Natural killer cell treated with Interleukin-12 subunit alpha and Interleukin-12 subunit beta and Interleukin-15 and Interleukin-18, amount 100 ng/mL, for 72 hours (primary cell): ENCODE measurements around the gene MAPK8IP1. TPM values are rescaled to one million over a fixed set of nuclear protein-coding genes. Genes with fewer than 3 reads are reported as not detected.

Experiments
- ATAC-seq, 2 donors: fragments of 150-1000 bp; cut with Tn5 transposase in 1 of 2; sonication (Bioruptor Pico), chemical (Tn5 transposase) in 1 of 2; 2 replicates each; pipeline ENCODE4 v1.10.0; 2021
- DNase-seq: peaks from one replicate; pipeline ENCODE4 v3.0.0; 2022; ENCODE audit warnings: low spot score
- H3K27ac Mint-ChIP-seq, 2 donors: 1 replicate in 1 of 2; 2 replicates in 1 of 2; pipeline ENCODE4 v1.8.0; 2022; ENCODE audit warnings: mixed read lengths in 2 of 2, mild to moderate bottlenecking in 1 of 2, moderate library complexity in 1 of 2
- H3K27me3 Mint-ChIP-seq, 2 donors: 1 replicate in 1 of 2; 2 replicates in 1 of 2; pipeline ENCODE4 v1.8.0; 2022; ENCODE audit warnings: mixed read lengths in 2 of 2
- H3K36me3 Mint-ChIP-seq: one replicate; pipeline ENCODE4 v1.8.0; 2022; ENCODE audit warnings: mixed read lengths
- H3K4me1 Mint-ChIP-seq, 2 donors: 1 replicate in 1 of 2; 2 replicates in 1 of 2; pipeline ENCODE4 v1.8.0; 2022; ENCODE audit warnings: low read depth in 2 of 2, mixed read lengths in 2 of 2, mild to moderate bottlenecking in 1 of 2
- H3K4me3 Mint-ChIP-seq: one replicate; pipeline ENCODE4 v1.8.0; 2022; ENCODE audit warnings: mixed read lengths
- H3K9me3 Mint-ChIP-seq: 2 replicates; pipeline ENCODE4 v1.8.0; 2022; ENCODE audit warnings: mixed read lengths
- total RNA-seq, 2 donors: library from RNA; stranded (reverse); gene quantifications; one replicate each; pipeline ENCODE4 v1.2.3, GENCODE V29; 2022

Gene MAPK8IP1
- total RNA-seq, 2 donors from 2014 or later = 2.0 to 3.4 TPM

GRCh38 chr11:45852712-45853101 lies 32.7 kb upstream of the MAPK8IP1 start:
- DNase-seq (no peak), ATAC-seq (peak; percentile 43 to 63)
- Mint-ChIP-seq H3K4me1 (peaks cover 24 to 35% of the 10 kb centered on the region in 2 donors), H3K27ac (peak overlapping the region in 1 of 2 donors; percentile 43), H3K27me3 (no peaks in the 10 kb centered on the region), H3K4me3 (no peak overlapping the region), H3K36me3 (peaks cover 5% of the 10 kb centered on the region), H3K9me3 (no peaks in the 10 kb centered on the region)

GRCh38 chr11:45853332-45854219 lies 31.9 kb upstream of the MAPK8IP1 start:
- Mint-ChIP-seq H3K27ac (no peak overlapping the region), H3K36me3 (peaks cover 5% of the 10 kb centered on the region)

GRCh38 chr11:45855308-45855707 lies 30.1 kb upstream of the MAPK8IP1 start:
- H3K27me3 Mint-ChIP-seq = no peaks in the 10 kb centered on the region
- DNase-seq (no peak), ATAC-seq (no peak)
- no peak overlapping the region for H3K27ac Mint-ChIP-seq
- peaks cover 5% of the 10 kb centered on the region for H3K36me3 Mint-ChIP-seq
- no peak overlapping the region for H3K4me3 Mint-ChIP-seq
- H3K9me3 Mint-ChIP-seq = no peaks in the 10 kb centered on the region
- peaks cover 9 to 19% of the 10 kb centered on the region in 2 donors for H3K4me1 Mint-ChIP-seq

More at GRCh38 chr11:45853332-45854219, 31.9 kb upstream of the MAPK8IP1 start:
- Mint-ChIP-seq H3K4me1 (peaks cover 21 to 30% of the 10 kb centered on the region in 2 donors), H3K27me3 (no peaks in the 10 kb centered on the region), H3K4me3 (no peak overlapping the region), H3K9me3 (no peaks in the 10 kb centered on the region)
- DNase-seq (no peak), ATAC-seq (no peak)

- H3K4me1 Mint-ChIP-seq = peaks cover 6 to 11% of the 10 kb centered on the region in 2 donors
- H3K27me3 Mint-ChIP-seq = no peaks in the 10 kb centered on the region
- H3K36me3 Mint-ChIP-seq = peaks cover 5% of the 10 kb centered on the region
Observed at GRCh38 chr11:45856044-45856468, 29.4 kb upstream of the MAPK8IP1 start.

GRCh38 chr11:45857961-45858474 lies 27.4 kb upstream of the MAPK8IP1 start:
- DNase-seq = no peak
- ATAC-seq = no peak
- H3K4me3 Mint-ChIP-seq = no peak overlapping the region
- peaks cover 5% of the 10 kb centered on the region for H3K36me3 Mint-ChIP-seq
- H3K9me3 Mint-ChIP-seq = no peaks in the 10 kb centered on the region
- H3K4me1 Mint-ChIP-seq = peaks cover 0 to 3% of the 10 kb centered on the region in 2 donors
- H3K27ac Mint-ChIP-seq = no peak overlapping the region
- H3K27me3 Mint-ChIP-seq = no peaks in the 10 kb centered on the region

More at GRCh38 chr11:45856044-45856468, 29.4 kb upstream of the MAPK8IP1 start:
- Mint-ChIP-seq H3K9me3 (no peaks in the 10 kb centered on the region), H3K4me3 (no peak overlapping the region), H3K27ac (no peak overlapping the region)
- no peak for DNase-seq
- no peak for ATAC-seq

GRCh38 chr11:45858751-45859398 lies 26.6 kb upstream of the MAPK8IP1 start:
- H3K27ac Mint-ChIP-seq = no peak overlapping the region
- no peaks in the 10 kb centered on the region for H3K27me3 Mint-ChIP-seq
- peaks cover 0 to 3% of the 10 kb centered on the region in 2 donors for H3K4me1 Mint-ChIP-seq
- no peak for DNase-seq
- no peaks in the 10 kb centered on the region for H3K9me3 Mint-ChIP-seq
- ATAC-seq = no peak
- H3K4me3 Mint-ChIP-seq = no peak overlapping the region
- peaks cover 5% of the 10 kb centered on the region for H3K36me3 Mint-ChIP-seq

GRCh38 chr11:45859661-45860140 lies 25.8 kb upstream of the MAPK8IP1 start:
- no peak for DNase-seq
- no peak overlapping the region for H3K4me3 Mint-ChIP-seq
- peaks cover 5% of the 10 kb centered on the region for H3K36me3 Mint-ChIP-seq
- H3K4me1 Mint-ChIP-seq = peaks cover 0 to 3% of the 10 kb centered on the region in 2 donors
- no peak for ATAC-seq
- no peaks in the 10 kb centered on the region for H3K27me3 Mint-ChIP-seq
- no peak overlapping the region for H3K27ac Mint-ChIP-seq
- no peaks in the 10 kb centered on the region for H3K9me3 Mint-ChIP-seq

- no peak for DNase-seq
- no peaks in the 10 kb centered on the region for H3K27me3 Mint-ChIP-seq
- no peak overlapping the region for H3K4me3 Mint-ChIP-seq
- no peak overlapping the region for H3K27ac Mint-ChIP-seq
- peaks cover 0 to 3% of the 10 kb centered on the region in 2 donors for H3K4me1 Mint-ChIP-seq
- peaks cover 5% of the 10 kb centered on the region for H3K36me3 Mint-ChIP-seq
- ATAC-seq = no peak
- H3K9me3 Mint-ChIP-seq = no peaks in the 10 kb centered on the region
Observed at GRCh38 chr11:45860348-45860747, 25.1 kb upstream of the MAPK8IP1 start.

- Mint-ChIP-seq H3K27ac (no peak overlapping the region), H3K36me3 (peaks cover 5% of the 10 kb centered on the region), H3K4me1 (peaks cover 0 to 3% of the 10 kb centered on the region in 2 donors), H3K4me3 (no peak overlapping the region), H3K9me3 (no peaks in the 10 kb centered on the region), H3K27me3 (no peaks in the 10 kb centered on the region)
- no peak for DNase-seq
- no peak for ATAC-seq
Observed at GRCh38 chr11:45860764-45861510, 24.5 kb upstream of the MAPK8IP1 start.

GRCh38 chr11:45864041-45864440 lies 21.4 kb upstream of the MAPK8IP1 start:
- no peak overlapping the region for H3K27ac Mint-ChIP-seq
- peaks cover 6% of the 10 kb centered on the region for H3K36me3 Mint-ChIP-seq
- no peak for DNase-seq
- no peak overlapping the region for H3K4me3 Mint-ChIP-seq
- no peaks in the 10 kb centered on the region for H3K9me3 Mint-ChIP-seq
- ATAC-seq = no peak
- no peaks in the 10 kb centered on the region for H3K4me1 Mint-ChIP-seq
- H3K27me3 Mint-ChIP-seq = no peaks in the 10 kb centered on the region

- peaks cover 19% of the 10 kb centered on the region for H3K36me3 Mint-ChIP-seq
- DNase-seq = no peak
- H3K9me3 Mint-ChIP-seq = no peaks in the 10 kb centered on the region
- H3K4me1 Mint-ChIP-seq = peaks cover 0 to 3% of the 10 kb centered on the region in 2 donors
- ATAC-seq = no peak
- H3K27ac Mint-ChIP-seq = no peak overlapping the region
- H3K27me3 Mint-ChIP-seq = no peaks in the 10 kb centered on the region
- no peak overlapping the region for H3K4me3 Mint-ChIP-seq
Observed at GRCh38 chr11:45869551-45869950, 15.9 kb upstream of the MAPK8IP1 start.

- DNase-seq (no peak), ATAC-seq (no peak)
- Mint-ChIP-seq H3K27me3 (no peaks in the 10 kb centered on the region), H3K36me3 (peaks cover 19% of the 10 kb centered on the region), H3K27ac (no peak overlapping the region), H3K4me1 (peaks cover 0 to 3% of the 10 kb centered on the region in 2 donors), H3K4me3 (no peak overlapping the region), H3K9me3 (no peaks in the 10 kb centered on the region)
Observed at GRCh38 chr11:45870706-45871105, 14.7 kb upstream of the MAPK8IP1 start.

- Mint-ChIP-seq H3K4me3 (no peak overlapping the region), H3K27me3 (no peaks in the 10 kb centered on the region), H3K9me3 (no peaks in the 10 kb centered on the region)
Observed at GRCh38 chr11:45871638-45872037, 13.8 kb upstream of the MAPK8IP1 start.

More at GRCh38 chr11:45871638-45872037, 13.8 kb upstream of the MAPK8IP1 start:
- ATAC-seq (no peak), DNase-seq (no peak)
- Mint-ChIP-seq H3K36me3 (peaks cover 19% of the 10 kb centered on the region), H3K27ac (no peak overlapping the region), H3K4me1 (peaks cover 0 to 3% of the 10 kb centered on the region in 2 donors)
